DOHH2 (cell line): ENCODE measurements around the gene ENPP6.
A peak's percentile ranks its signal among the peaks of the same experiment; 100 is the strongest.

Source experiments
- H3F3A ChIP-seq: fragments of 200-600 bp; sonication (generic), shearing (Covaris generic); 2 replicates; pipeline ENCODE4 v1.6.0; 2016; ENCODE audit warnings: antibody characterized with exemption, mild to moderate bottlenecking; ENCODE audit not compliant: control insufficient read depth, insufficient read depth
- H3K27ac ChIP-seq: fragments of 200-600 bp; sonication (generic); 2 replicates; pipeline ENCODE4 v1.5.1; 2014; ENCODE audit warnings: low read depth, mild to moderate bottlenecking, low read length, moderate library complexity
- H3K27me3 ChIP-seq: fragments of 200-600 bp; sonication (generic); 2 replicates; pipeline ENCODE4 v1.6.1; 2014; ENCODE audit warnings: mild to moderate bottlenecking, low read length, mixed read lengths; ENCODE audit not compliant: control insufficient read depth
- H3K36me3 ChIP-seq: fragments of 200-600 bp; sonication (generic); 2 replicates; pipeline ENCODE4 v1.6.1; 2014; ENCODE audit warnings: mild to moderate bottlenecking, low read length, moderate library complexity, mixed read lengths; ENCODE audit not compliant: control insufficient read depth
- H3K4me1 ChIP-seq: fragments of 200-600 bp; sonication (generic); 2 replicates; pipeline ENCODE4 v1.6.1; 2014; ENCODE audit warnings: mild to moderate bottlenecking, low read length, mixed read lengths; ENCODE audit not compliant: control insufficient read depth
- H3K4me2 ChIP-seq: fragments of 200-600 bp; sonication (generic); 2 replicates; pipeline ENCODE4 v1.6.0; 2014; ENCODE audit warnings: mild to moderate bottlenecking, low read length, moderate library complexity
- H3K4me3 ChIP-seq: fragments of 200-600 bp; sonication (generic); 2 replicates; pipeline ENCODE4 v1.5.1; 2014; ENCODE audit warnings: mild to moderate bottlenecking, low read length, mixed read lengths
- H3K79me2 ChIP-seq: fragments of 200-600 bp; sonication (generic); 2 replicates; pipeline ENCODE4 v1.6.1; 2014; ENCODE audit warnings: mild to moderate bottlenecking, low read length, mixed read lengths; ENCODE audit not compliant: control insufficient read depth
- H3K9me2 ChIP-seq: fragments of 200-600 bp; sonication (generic); replicated peaks from 2 replicates; pipeline ENCODE4 v1.6.1; 2014; ENCODE audit warnings: mild to moderate bottlenecking, low read length, mixed read lengths; ENCODE audit not compliant: control insufficient read depth
- H3K9me3 ChIP-seq: fragments of 200-600 bp; sonication (generic); 2 replicates; pipeline ENCODE4 v1.6.1; 2014; ENCODE audit warnings: antibody characterized with exemption, low read length, mixed read lengths; ENCODE audit not compliant: control insufficient read depth, insufficient read depth
- H4K20me1 ChIP-seq: fragments of 200-600 bp; sonication (generic); 2 replicates; pipeline ENCODE4 v1.6.0; 2014; ENCODE audit warnings: low read depth, mild to moderate bottlenecking, antibody characterized with exemption, low read length, moderate library complexity; ENCODE audit not compliant: control insufficient read depth, insufficient read depth
- EZH2phosphoT487 ChIP-seq: fragments of 200-600 bp; sonication (generic); IDR thresholded peaks from 2 replicates; pipeline ENCODE4 v1.6.1; 2017; ENCODE audit warnings: borderline replicate concordance, mild to moderate bottlenecking, antibody characterized with exemption, low read length, moderate library complexity, mixed read lengths
- TF ChIP-seq, protein P1 (sequence below): fragments of 200-600 bp; sonication (generic); IDR thresholded peaks from one replicate; pipeline ENCODE4 v1.5.1; 2014; ENCODE audit warnings: antibody characterized with exemption, mild to moderate bottlenecking, low read depth, low read length; ENCODE audit not compliant: poor library complexity, severe bottlenecking

The ENPP6 gene

GRCh38 chr4:184252136-184253071 is 34.7 kb upstream of the ENPP6 start:
- TF ChIP-seq, protein P1, sequence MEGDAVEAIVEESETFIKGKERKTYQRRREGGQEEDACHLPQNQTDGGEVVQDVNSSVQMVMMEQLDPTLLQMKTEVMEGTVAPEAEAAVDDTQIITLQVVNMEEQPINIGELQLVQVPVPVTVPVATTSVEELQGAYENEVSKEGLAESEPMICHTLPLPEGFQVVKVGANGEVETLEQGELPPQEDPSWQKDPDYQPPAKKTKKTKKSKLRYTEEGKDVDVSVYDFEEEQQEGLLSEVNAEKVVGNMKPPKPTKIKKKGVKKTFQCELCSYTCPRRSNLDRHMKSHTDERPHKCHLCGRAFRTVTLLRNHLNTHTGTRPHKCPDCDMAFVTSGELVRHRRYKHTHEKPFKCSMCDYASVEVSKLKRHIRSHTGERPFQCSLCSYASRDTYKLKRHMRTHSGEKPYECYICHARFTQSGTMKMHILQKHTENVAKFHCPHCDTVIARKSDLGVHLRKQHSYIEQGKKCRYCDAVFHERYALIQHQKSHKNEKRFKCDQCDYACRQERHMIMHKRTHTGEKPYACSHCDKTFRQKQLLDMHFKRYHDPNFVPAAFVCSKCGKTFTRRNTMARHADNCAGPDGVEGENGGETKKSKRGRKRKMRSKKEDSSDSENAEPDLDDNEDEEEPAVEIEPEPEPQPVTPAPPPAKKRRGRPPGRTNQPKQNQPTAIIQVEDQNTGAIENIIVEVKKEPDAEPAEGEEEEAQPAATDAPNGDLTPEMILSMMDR = no peak
- no peak for TF ChIP-seq EZH2phosphoT487

GRCh38 chr4:184251670-184251980 is 34.0 kb upstream of the ENPP6 start:
- TF ChIP-seq EZH2phosphoT487 = no peak
- TF ChIP-seq, protein P1 = no peak
- no peaks in the 10 kb centered on the region for H3K4me1 ChIP-seq
- no peaks in the 10 kb centered on the region; the same call in 1 of the 2 replicates for H3K9me3 ChIP-seq
- H3K4me2 ChIP-seq = no peak overlapping the region
- no peaks in the 10 kb centered on the region for H3K36me3 ChIP-seq
- H4K20me1 ChIP-seq = no peaks in the 10 kb centered on the region
- no peak overlapping the region for H3K27ac ChIP-seq
- no peak overlapping the region for H3K4me3 ChIP-seq
- H3F3A ChIP-seq = no peaks in the 10 kb centered on the region
- peaks cover 16% of the 10 kb centered on the region for H3K27me3 ChIP-seq
- no peaks in the 10 kb centered on the region for H3K79me2 ChIP-seq
- H3K9me2 ChIP-seq = no peaks in the 10 kb centered on the region

More at GRCh38 chr4:184252136-184253071, 34.7 kb upstream of the ENPP6 start:
- Histone ChIP-seq H3K9me2 (no peaks in the 10 kb centered on the region), H4K20me1 (no peaks in the 10 kb centered on the region), H3K9me3 (no peaks in the 10 kb centered on the region; the same call in 1 of the 2 replicates), H3K4me3 (no peak overlapping the region), H3F3A (no peaks in the 10 kb centered on the region), H3K27me3 (peaks cover 16% of the 10 kb centered on the region), H3K79me2 (no peaks in the 10 kb centered on the region), H3K4me1 (no peaks in the 10 kb centered on the region), H3K27ac (no peak overlapping the region), H3K36me3 (no peaks in the 10 kb centered on the region), H3K4me2 (no peak overlapping the region)

DNA sequence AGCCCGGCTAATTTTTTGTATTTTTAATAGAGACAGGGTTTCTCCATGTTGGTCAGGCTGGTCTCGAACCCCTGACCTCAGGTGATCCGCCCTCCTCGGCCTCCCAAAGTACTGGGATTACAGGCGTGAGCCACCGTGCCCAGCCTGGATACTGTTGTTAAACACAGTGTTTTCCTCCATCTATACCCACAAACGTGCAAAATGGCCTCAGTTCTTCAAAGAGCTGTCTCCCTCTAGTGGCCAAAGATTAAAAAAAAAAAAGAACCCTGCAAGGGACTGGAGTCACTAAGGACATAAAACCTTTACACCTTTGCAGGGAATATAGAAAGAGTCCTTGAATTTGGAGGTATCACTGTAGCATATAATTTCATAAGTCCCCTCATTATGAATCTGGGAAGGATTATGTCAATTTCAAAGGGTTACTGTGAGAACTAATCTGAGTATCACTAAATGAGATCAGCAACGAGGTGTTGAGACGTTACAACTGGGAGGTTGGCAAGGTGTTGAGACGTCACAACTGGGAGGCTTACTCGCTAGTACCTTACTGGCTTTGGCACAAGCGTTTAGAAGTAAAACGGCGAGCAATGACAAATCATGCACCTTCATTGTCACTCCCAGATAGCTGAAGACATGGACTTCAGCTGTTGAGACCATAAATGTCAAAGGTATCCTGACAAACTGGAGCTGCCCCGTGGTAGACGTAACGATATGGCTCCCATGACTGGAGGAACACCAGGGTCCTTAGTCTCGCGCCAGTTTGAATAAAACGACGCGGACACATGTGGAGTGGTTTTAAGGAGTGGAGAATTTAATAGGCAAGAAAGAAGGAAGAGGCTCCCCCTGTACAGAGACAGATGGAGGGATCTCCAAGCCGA is 33.4 kb upstream of the ENPP6 start:
- peaks cover 16% of the 10 kb centered on the region for H3K27me3 ChIP-seq
- TF ChIP-seq, protein P1 = peak; percentile 70
- TF ChIP-seq EZH2phosphoT487 = no peak
- H3K9me2 ChIP-seq = no peaks in the 10 kb centered on the region
- H3K79me2 ChIP-seq = no peaks in the 10 kb centered on the region
- H3F3A ChIP-seq = no peaks in the 10 kb centered on the region
- no peaks in the 10 kb centered on the region for H3K36me3 ChIP-seq
- H3K27ac ChIP-seq = no peak overlapping the region
- H3K4me1 ChIP-seq = no peaks in the 10 kb centered on the region
- no peaks in the 10 kb centered on the region for H4K20me1 ChIP-seq
- no peak overlapping the region for H3K4me2 ChIP-seq
- H3K9me3 ChIP-seq = no peaks in the 10 kb centered on the region; the same call in 1 of the 2 replicates
- no peak overlapping the region for H3K4me3 ChIP-seq
